ENCODE results near the gene RERG.

Gene RERG

DNA sequence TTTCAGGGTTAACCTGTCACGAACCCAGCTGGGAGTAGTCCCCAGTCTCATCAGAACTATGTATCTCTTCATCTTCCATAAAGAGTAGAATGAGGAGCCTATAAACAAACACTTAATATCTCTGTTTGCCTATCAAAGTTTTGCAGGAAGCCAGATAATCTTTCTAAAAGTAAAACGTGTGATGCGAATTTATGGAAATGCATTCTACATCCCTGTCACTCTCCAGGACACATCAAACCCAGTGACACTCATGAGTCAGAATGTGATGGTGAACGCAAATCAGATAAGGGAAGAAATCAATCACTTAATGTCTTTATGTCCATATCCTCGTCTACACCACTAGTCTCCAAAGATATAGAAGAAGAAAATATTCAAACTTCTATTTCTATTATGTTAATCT is 37.4 kb downstream of the RERG start:
- POLR2A ChIA-PET: no interaction called here
- CTCF ChIA-PET: interaction anchor here (1.1 kb wide), 1 partner anchor 20 kb away, joined by 3 read pairs; no protein-coding TSS in a partner anchor
- TF ChIP-seq, protein P1, sequence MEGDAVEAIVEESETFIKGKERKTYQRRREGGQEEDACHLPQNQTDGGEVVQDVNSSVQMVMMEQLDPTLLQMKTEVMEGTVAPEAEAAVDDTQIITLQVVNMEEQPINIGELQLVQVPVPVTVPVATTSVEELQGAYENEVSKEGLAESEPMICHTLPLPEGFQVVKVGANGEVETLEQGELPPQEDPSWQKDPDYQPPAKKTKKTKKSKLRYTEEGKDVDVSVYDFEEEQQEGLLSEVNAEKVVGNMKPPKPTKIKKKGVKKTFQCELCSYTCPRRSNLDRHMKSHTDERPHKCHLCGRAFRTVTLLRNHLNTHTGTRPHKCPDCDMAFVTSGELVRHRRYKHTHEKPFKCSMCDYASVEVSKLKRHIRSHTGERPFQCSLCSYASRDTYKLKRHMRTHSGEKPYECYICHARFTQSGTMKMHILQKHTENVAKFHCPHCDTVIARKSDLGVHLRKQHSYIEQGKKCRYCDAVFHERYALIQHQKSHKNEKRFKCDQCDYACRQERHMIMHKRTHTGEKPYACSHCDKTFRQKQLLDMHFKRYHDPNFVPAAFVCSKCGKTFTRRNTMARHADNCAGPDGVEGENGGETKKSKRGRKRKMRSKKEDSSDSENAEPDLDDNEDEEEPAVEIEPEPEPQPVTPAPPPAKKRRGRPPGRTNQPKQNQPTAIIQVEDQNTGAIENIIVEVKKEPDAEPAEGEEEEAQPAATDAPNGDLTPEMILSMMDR (IDR thresholded peaks at IDR 0.05; ENCODE audit: control extremely low read depth, extremely low read depth, low read depth, missing control alignments): no peak
- no peak for DNase-seq (ENCODE audit: extremely low spot score)

DNA sequence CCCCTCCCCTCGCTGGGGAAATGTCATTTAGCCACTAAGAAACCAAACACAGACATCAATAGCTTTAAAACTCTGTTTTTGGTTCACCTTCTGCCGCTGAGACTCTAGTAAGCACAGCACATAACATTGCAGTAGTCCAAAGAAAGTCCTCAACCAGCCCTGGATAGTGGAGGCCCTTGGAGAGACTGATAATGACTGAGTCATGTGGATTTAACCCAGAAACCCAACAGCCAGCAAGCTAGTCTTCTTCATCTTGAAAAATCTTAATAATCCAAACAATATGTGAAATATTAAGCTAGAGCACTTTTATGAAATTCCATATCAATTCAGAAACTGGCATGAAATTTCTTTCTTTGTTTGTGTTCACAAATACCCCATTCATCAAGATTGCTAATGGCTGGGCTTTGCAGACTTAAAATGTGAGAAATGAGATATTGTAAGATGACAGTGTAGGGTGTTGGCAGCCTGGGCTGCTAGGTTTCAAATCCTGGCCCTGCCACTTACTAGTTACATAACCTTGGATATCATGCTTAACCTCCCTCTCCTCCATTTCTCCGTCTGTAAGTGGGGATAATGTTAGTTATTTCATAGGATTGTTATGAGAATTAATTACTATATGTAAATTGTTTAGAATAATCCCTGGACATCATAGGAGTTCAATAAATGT is 40.1 kb downstream of the RERG start:
- POLR2A ChIA-PET: no interaction called here

DNA sequence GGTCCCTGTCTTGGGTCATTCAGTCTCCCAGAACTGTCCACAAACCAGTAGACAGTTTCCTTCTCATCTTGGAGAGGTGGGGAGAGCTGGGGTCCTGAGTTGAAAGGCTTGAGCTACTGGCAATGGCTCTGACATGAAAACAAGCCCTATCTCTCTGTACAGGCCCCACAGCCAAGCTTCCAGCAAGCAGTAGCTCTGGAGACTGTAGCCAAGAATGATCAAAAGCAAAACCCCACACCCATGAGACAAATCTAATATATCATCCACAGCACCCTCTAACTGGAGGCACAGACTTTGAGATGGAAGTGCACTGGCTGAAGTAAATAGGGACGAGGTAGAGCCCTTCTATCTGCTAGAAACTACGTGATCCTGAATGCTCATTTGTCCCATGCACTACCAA is 40.9 kb downstream of the RERG start:
- TF ChIP-seq, protein P1 (IDR thresholded peaks at IDR 0.05; ENCODE audit: control extremely low read depth, extremely low read depth, low read depth, missing control alignments): no peak
- POLR2A ChIA-PET: no interaction called here
- CTCF ChIA-PET: interaction anchor here (0.5 to 1.8 kb wide), 5 partner anchors 9 to 92 kb away, joined by 3 to 7 read pairs (median 3); no protein-coding TSS in a partner anchor
- DNase-seq (ENCODE audit: extremely low spot score): no peak

More for the DNA sequence above, 40.1 kb downstream of the RERG start:
- TF ChIP-seq, protein P1 (IDR thresholded peaks at IDR 0.05; ENCODE audit: control extremely low read depth, extremely low read depth, low read depth, missing control alignments): no peak
- no peak for DNase-seq (ENCODE audit: extremely low spot score)
- CTCF ChIA-PET: interaction anchor here (1.4 to 1.8 kb wide), 3 partner anchors 10 to 18 kb away, joined by 3 to 7 read pairs (median 5); no protein-coding TSS in a partner anchor

DNA sequence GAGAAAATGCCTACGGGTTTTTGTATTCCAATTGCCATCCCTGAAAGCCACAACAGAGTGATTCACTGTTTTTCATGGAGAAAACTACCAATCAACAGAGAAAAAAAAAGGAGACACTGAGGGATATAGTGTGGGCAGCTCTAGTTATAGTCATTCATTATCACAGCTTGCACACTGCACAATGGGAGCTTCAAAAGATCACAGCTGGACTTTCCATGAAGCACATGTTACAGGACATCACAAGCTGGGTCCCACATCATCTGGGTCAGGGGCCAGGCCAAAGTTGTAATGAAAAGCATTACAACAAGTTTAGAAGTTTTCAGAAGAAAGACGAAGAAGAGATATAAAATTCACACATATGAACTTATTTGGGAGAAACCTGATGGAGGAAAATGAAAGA is 41.5 kb downstream of the RERG start:
- POLR2A ChIA-PET: no interaction called here
- TF ChIP-seq, protein P1 (IDR thresholded peaks at IDR 0.05; ENCODE audit: control extremely low read depth, extremely low read depth, low read depth, missing control alignments): no peak
- CTCF ChIA-PET: interaction anchor here (0.5 to 1.8 kb wide), 4 partner anchors 10 to 93 kb away, joined by 3 to 5 read pairs (median 3); no protein-coding TSS in a partner anchor
- no peak for DNase-seq (ENCODE audit: extremely low spot score)

DNA sequence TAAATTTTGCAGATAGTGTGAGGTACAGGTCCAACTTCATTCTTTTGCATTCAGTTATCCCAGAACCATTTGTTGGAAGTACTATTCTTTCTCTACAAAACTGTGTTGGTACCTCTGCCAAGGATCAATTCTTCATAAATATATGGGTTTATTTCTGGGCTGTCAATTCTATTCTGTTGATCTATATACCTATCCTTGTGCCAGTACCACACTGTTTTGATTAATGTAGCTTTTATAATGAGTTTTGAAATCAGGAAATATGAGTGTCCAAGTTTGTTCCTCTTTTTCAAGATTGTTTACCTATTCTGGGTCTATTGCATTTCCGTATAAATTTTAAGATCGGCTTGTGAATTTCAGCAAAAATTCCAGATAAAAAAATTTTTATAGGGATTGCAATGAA is 48.1 kb downstream of the RERG start:
- ChIA-PET POLR2A (no interaction called here), CTCF (interaction anchor here (0.7 kb wide), 1 partner anchor 9 kb away, joined by 3 read pairs; no protein-coding TSS in a partner anchor)
- no peak for DNase-seq (ENCODE audit: extremely low spot score)
- TF ChIP-seq, protein P1 (IDR thresholded peaks at IDR 0.05; ENCODE audit: control extremely low read depth, extremely low read depth, low read depth, missing control alignments): no peak

DNA sequence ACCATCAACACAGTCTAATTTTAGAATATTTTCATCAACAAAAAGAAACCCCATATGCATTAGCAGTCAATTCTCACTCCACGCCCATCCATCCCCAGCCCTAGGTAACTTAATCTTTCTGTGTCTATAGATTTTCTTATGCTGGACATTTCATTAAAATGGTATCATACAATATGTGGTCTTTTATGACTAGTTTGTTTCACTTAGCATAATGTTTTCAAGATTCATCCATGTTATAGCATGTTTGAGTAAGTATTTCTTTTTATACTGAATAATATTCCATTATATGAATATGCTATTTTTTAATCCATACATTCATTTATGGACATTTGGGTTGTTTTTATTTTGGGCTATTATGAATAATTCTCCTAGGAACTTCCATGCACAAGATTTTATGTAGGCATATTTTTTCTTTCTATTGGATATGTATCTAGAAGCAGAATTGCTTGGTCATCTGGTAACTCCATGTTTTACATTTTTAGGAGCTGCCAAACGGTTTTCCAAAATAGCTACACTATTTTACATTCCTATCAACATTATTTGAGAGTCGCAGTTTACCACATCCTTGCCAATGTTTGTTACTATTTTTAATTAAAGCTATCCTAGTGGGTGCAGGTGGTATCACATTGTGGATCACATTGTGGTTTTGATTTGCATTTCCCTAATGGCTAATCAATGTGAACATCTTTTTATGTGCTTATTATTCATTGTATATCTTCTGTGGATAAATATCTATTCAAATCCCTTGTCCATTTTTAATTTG is 49.0 kb downstream of the RERG start:
- POLR2A ChIA-PET: no interaction called here
- no peak for DNase-seq (ENCODE audit: extremely low spot score)
- TF ChIP-seq, protein P1 (IDR thresholded peaks at IDR 0.05; ENCODE audit: control extremely low read depth, extremely low read depth, low read depth, missing control alignments): no peak
- CTCF ChIA-PET: interaction anchor here (0.7 to 2.2 kb wide), 3 partner anchors 8 to 18 kb away, joined by 3 to 7 read pairs (median 5); no protein-coding TSS in a partner anchor
